Stomach (tissue), 9 donors: ENCODE data around the gene IGSF6. TPM values are rescaled to one million over a fixed set of nuclear protein-coding genes. Genes with fewer than 3 reads are reported as not detected.
"Not testable (repeated sequence)": the region's sequence is repeated elsewhere in the genome, so short reads cannot be mapped to it uniquely, and the experiment has no call there.

Experiments
- DNase-seq, 2 donors: peaks; one replicate each; pipeline versions ENCODE4 v3.0.0 to v3.0.0-alpha.2; 2013 to 2019
- H3K27ac ChIP-seq, 5 donors: fragments of 200-600 bp in 4 of 5; sonication (generic) in 4 of 5; one replicate each; pipeline ENCODE4 v1.5.1; 2013 to 2019; ENCODE audit warnings: mild to moderate bottlenecking in 1 of 5, moderate library complexity in 1 of 5
- H3K27me3 ChIP-seq, 3 donors: fragments of 200-600 bp; sonication (generic); one replicate each; pipeline ENCODE4 v1.5.1; 2017 to 2019; ENCODE audit warnings: mixed run types in 1 of 3
- H3K36me3 ChIP-seq, 4 donors: fragments of 200-600 bp; sonication (generic); 1 replicate in 3 of 4; 2 replicates in 1 of 4; pipeline ENCODE4 v1.5.1; 2016 to 2019
- H3K4me1 ChIP-seq, 4 donors: fragments of 200-600 bp; sonication (generic); one replicate each; pipeline ENCODE4 v1.5.1; 2016 to 2019
- H3K4me3 ChIP-seq, 4 donors: fragments of 200-600 bp; sonication (generic) in 3 of 4; one replicate each; pipeline ENCODE4 v1.5.1; 2016 to 2019; ENCODE audit warnings: mild to moderate bottlenecking in 1 of 4
- H3K9me3 ChIP-seq, 4 donors: fragments of 200-600 bp; sonication (generic); one replicate each; pipeline ENCODE4 v1.5.1; 2016 to 2019
- EP300 ChIP-seq: sonication (generic); formaldehyde crosslinking; IDR thresholded peaks from one replicate; pipeline ENCODE4 v1.6.1; 2017; ENCODE audit warnings: antibody characterized with exemption
- POLR2A ChIP-seq, 4 donors: fragments of 450-650 bp; IDR thresholded peaks; one replicate each; pipeline ENCODE4 v1.6.1; 2016; ENCODE audit warnings: antibody characterized with exemption in 4 of 4, control low read depth in 2 of 4, mild to moderate bottlenecking in 1 of 4, moderate library complexity in 1 of 4
- POLR2AphosphoS5 ChIP-seq, 3 donors: sonication (generic); formaldehyde crosslinking; IDR thresholded peaks; one replicate each; pipeline ENCODE4 v1.6.1; 2016; ENCODE audit warnings: antibody characterized with exemption in 3 of 3
- WGBS, 5 donors: extraction: QIAGEN DNeasy Blood & Tissue Kit in 3 of 5; methylation state at CpG; one replicate each; pipeline versions ENCODE4 v1.1.5 to v1.1.7; 2013 to 2018; 5-methylcytosine and 5-hydroxymethylcytosine counted together
- intact Hi-C: fragments of 100-400 bp; cut with DNase I; formaldehyde crosslinking; loops from one replicate; pipeline ENCODE4 v1.15.1; 2023; ENCODE audit warnings: low total_unique reads
- polyA plus RNA-seq, 3 donors: library from polyadenylated mRNA; stranded (reverse); fragments of 200-250 nt; gene quantifications; one replicate each; pipeline ENCODE4 v1.2.3, GENCODE V29; 2013
- total RNA-seq, 5 donors: library from RNA; depleted of rRNA; stranded (reverse); fragments of >200 nt; gene quantifications; one replicate each; pipeline versions ENCODE4 v1.1.0 to v1.2.3, GENCODE V29; 2014 to 2016
- TF ChIP-seq, protein P1 (sequence below), 7 experiments: fragments of 450-650 bp in 4 of 7; fragments of 200-600 bp in 3 of 7; sonication (generic) in 3 of 7; IDR thresholded peaks; one replicate each; pipeline ENCODE4 v1.5.1; 2016 to 2019; ENCODE audit warnings: antibody characterized with exemption in 7 of 7, control low read depth in 2 of 7, mild to moderate bottlenecking in 1 of 7
- donor health status: healthy with polysubstance abuse.
- donor health status: Bipolar disorder and iron deficiency.
- donor health status: healthy.

The IGSF6 gene
- total and polyA plus RNA-seq, 8 donors, result 0.73 to 4.1 (median 1.8) TPM; not detected in 3

GRCh38 chr16:21610766-21611165 is 41.6 kb downstream of the IGSF6 start:
- H3K36me3 ChIP-seq, result peaks cover 0 to 14% (median 4%) of the 10 kb centered on the region in 4 donors
- H3K4me3 ChIP-seq, result no peak overlapping the region
- H3K4me1 ChIP-seq, result peaks cover 37 to 88% (median 53%) of the 10 kb centered on the region in 4 donors
- H3K27me3 ChIP-seq, result no peaks in the 10 kb centered on the region
- 41 to 72% (median 52%) methylated on average over 2 of the region's 2 CpGs for whole genome bisulfite sequencing, 5 donors
- no peak for TF ChIP-seq EP300
- no peak for TF ChIP-seq POLR2A (IDR thresholded peaks at IDR 0.05)
- TF ChIP-seq, protein P1, sequence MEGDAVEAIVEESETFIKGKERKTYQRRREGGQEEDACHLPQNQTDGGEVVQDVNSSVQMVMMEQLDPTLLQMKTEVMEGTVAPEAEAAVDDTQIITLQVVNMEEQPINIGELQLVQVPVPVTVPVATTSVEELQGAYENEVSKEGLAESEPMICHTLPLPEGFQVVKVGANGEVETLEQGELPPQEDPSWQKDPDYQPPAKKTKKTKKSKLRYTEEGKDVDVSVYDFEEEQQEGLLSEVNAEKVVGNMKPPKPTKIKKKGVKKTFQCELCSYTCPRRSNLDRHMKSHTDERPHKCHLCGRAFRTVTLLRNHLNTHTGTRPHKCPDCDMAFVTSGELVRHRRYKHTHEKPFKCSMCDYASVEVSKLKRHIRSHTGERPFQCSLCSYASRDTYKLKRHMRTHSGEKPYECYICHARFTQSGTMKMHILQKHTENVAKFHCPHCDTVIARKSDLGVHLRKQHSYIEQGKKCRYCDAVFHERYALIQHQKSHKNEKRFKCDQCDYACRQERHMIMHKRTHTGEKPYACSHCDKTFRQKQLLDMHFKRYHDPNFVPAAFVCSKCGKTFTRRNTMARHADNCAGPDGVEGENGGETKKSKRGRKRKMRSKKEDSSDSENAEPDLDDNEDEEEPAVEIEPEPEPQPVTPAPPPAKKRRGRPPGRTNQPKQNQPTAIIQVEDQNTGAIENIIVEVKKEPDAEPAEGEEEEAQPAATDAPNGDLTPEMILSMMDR (IDR thresholded peaks at IDR 0.05), result no peak
- TF ChIP-seq POLR2AphosphoS5 (IDR thresholded peaks at IDR 0.05), result no peak
- H3K9me3 ChIP-seq, result no peaks in the 10 kb centered on the region
- intact Hi-C loops, result no loop called here
- H3K27ac ChIP-seq, result peak overlapping the region in 2 of 5 donors; percentile 24 to 78
- DNase-seq, result no peak

GRCh38 chr16:21610006-21610544 is 42.3 kb downstream of the IGSF6 start:
- WGBS, 5 donors, result 65 to 82% (median 77%) methylated on average over 3 of the region's 3 CpGs

GRCh38 chr16:21608639-21609328 is 43.6 kb downstream of the IGSF6 start:
- DNase-seq, result peak in 1 of 2 donors; percentile 18
- intact Hi-C loops, result loop anchor here (10.0 kb wide), 1 partner anchor 576 kb away; no protein-coding TSS in a partner anchor

More at GRCh38 chr16:21610006-21610544, 42.3 kb downstream of the IGSF6 start:
- TF ChIP-seq, protein P1 (IDR thresholded peaks at IDR 0.05), result no peak
- no peak for TF ChIP-seq POLR2AphosphoS5 (IDR thresholded peaks at IDR 0.05)
- TF ChIP-seq POLR2A (IDR thresholded peaks at IDR 0.05), result no peak
- TF ChIP-seq EP300, result no peak
- intact Hi-C loops, result no loop called here
- H3K9me3 ChIP-seq, result no peaks in the 10 kb centered on the region
- peaks cover 37 to 88% (median 59%) of the 10 kb centered on the region in 4 donors for H3K4me1 ChIP-seq
- DNase-seq, result no peak
- no peaks in the 10 kb centered on the region for H3K27me3 ChIP-seq
- no peak overlapping the region for H3K4me3 ChIP-seq
- H3K27ac ChIP-seq, result peak overlapping the region in 1 of 5 donors; percentile 10
- peaks cover 0 to 7% (median 3%) of the 10 kb centered on the region in 4 donors for H3K36me3 ChIP-seq

DNA sequence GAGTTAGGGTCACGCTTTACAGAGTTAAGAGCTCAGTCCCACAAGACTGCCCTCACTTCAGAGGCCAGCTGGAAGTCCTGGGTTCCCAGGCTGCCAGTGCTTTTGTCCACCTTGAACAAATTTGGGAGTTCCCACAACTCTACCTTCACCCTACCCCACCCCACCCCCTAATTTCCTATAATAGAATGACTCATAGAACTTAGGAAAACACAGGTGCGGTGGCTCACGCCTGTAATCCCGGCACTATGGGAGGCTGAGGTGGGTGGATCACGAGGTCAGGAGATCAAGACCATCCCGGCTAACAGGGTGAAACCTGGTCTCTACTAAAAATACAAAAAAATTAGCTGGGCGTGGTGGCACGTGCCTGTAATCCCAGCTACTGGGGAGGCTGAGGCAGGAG is 46.6 kb downstream of the IGSF6 start:
- intact Hi-C loops, result loop anchor here (10.0 kb wide), 1 partner anchor 579 kb away; no protein-coding TSS in a partner anchor
- H3K27me3 ChIP-seq, H3K36me3 ChIP-seq, DNase-seq, H3K4me3 ChIP-seq, H3K9me3 ChIP-seq: not testable (repeated sequence)
- Histone ChIP-seq H3K4me1 (peaks cover 36 to 100% (median 62%) of the 10 kb centered on the region in 4 donors), H3K27ac (peak overlapping the region in 1 of 5 donors; percentile 29)
- 78 to 91% (median 82%) methylated on average over 8 of the region's 8 CpGs for WGBS, 5 donors

More at GRCh38 chr16:21608639-21609328, 43.6 kb downstream of the IGSF6 start:
- no peak for TF ChIP-seq POLR2A (IDR thresholded peaks at IDR 0.05)
- TF ChIP-seq EP300, result no peak
- TF ChIP-seq, protein P1 (IDR thresholded peaks at IDR 0.05), result no peak
- no peak for TF ChIP-seq POLR2AphosphoS5 (IDR thresholded peaks at IDR 0.05)
- Histone ChIP-seq H3K9me3 (no peaks in the 10 kb centered on the region), H3K27ac (peak overlapping the region in 2 of 5 donors; percentile 40 to 42), H3K4me3 (no peak overlapping the region), H3K27me3 (no peaks in the 10 kb centered on the region), H3K36me3 (peaks cover 0 to 1% (median under 1%) of the 10 kb centered on the region in 4 donors), H3K4me1 (peaks cover 43 to 98% (median 69%) of the 10 kb centered on the region in 4 donors)
- 50 to 67% (median 57%) methylated on average over 3 of the region's 3 CpGs for WGBS, 5 donors
